Neural crest cell (in vitro differentiated cells): Measurements from ENCODE around the gene NR1H2. TPM values are rescaled to one million over a fixed set of nuclear protein-coding genes. Genes with fewer than 3 reads are reported as not detected.

ENCODE experiments used
- DNase-seq: peaks from one replicate; pipeline ENCODE4 v3.0.0; 2021; ENCODE audit warnings: low read depth, mixed read lengths, low spot score
- H3K27ac Mint-ChIP-seq: one replicate; pipeline ENCODE4 v1.8.0; 2021; ENCODE audit warnings: mild to moderate bottlenecking, mixed read lengths; ENCODE audit not compliant: unreplicated experiment
- H3K27me3 Mint-ChIP-seq: 2 replicates; pipeline ENCODE4 v1.8.0; 2021; ENCODE audit warnings: low read depth, mild to moderate bottlenecking, mixed read lengths
- H3K36me3 Mint-ChIP-seq: 2 replicates; pipeline ENCODE4 v1.8.0; 2021; ENCODE audit warnings: low read depth, mild to moderate bottlenecking, mixed read lengths
- H3K4me1 Mint-ChIP-seq: 2 replicates; pipeline ENCODE4 v1.8.0; 2021; ENCODE audit warnings: mixed read lengths
- H3K4me3 Mint-ChIP-seq: one replicate; pipeline ENCODE4 v1.8.0; 2021; ENCODE audit warnings: mild to moderate bottlenecking, mixed read lengths
- H3K9me3 Mint-ChIP-seq: 2 replicates; pipeline ENCODE4 v1.8.0; 2021; ENCODE audit warnings: mixed read lengths
- CTCF ChIP-seq: fragments of 200-600 bp; sonication (generic); conservative IDR thresholded peaks from 2 replicates; pipeline ENCODE4 v1.5.0; 2021; ENCODE audit warnings: antibody characterized with exemption, mild to moderate bottlenecking
- total RNA-seq: library from RNA; stranded (reverse); gene quantifications from 2 replicates; pipeline ENCODE4 v1.2.1, GENCODE V29; 2021

Gene NR1H2
- total RNA-seq, 1 donor from 2014 or later: 22.8 TPM

DNA sequence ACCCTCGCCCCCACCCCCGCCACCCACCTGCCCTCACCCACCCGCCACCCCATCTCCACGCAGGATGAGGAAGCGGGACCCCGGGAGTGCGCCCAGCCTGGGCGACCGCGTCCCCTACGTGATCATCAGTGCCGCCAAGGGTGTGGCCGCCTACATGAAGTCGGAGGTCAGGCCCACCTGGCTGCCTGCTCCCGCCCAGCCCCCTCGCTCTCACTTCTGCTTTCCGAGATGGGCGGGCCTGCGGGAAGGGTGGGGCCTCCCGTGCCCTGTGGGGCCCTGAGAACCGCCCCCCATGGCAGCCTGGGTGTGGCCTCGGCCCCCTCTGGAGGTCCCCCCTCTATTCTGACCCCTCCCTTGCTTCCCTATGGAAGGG lies 39.4 kb downstream of the NR1H2 start:
- Mint-ChIP-seq H3K4me3 (no peak overlapping the region), H3K27ac (no peak overlapping the region), H3K27me3 (peaks cover 25% of the 10 kb centered on the region), H3K36me3 (peaks cover 3% of the 10 kb centered on the region), H3K4me1 (peaks cover 16% of the 10 kb centered on the region), H3K9me3 (no peaks in the 10 kb centered on the region)
- TF ChIP-seq CTCF: no peak
- no peak for DNase-seq

DNA sequence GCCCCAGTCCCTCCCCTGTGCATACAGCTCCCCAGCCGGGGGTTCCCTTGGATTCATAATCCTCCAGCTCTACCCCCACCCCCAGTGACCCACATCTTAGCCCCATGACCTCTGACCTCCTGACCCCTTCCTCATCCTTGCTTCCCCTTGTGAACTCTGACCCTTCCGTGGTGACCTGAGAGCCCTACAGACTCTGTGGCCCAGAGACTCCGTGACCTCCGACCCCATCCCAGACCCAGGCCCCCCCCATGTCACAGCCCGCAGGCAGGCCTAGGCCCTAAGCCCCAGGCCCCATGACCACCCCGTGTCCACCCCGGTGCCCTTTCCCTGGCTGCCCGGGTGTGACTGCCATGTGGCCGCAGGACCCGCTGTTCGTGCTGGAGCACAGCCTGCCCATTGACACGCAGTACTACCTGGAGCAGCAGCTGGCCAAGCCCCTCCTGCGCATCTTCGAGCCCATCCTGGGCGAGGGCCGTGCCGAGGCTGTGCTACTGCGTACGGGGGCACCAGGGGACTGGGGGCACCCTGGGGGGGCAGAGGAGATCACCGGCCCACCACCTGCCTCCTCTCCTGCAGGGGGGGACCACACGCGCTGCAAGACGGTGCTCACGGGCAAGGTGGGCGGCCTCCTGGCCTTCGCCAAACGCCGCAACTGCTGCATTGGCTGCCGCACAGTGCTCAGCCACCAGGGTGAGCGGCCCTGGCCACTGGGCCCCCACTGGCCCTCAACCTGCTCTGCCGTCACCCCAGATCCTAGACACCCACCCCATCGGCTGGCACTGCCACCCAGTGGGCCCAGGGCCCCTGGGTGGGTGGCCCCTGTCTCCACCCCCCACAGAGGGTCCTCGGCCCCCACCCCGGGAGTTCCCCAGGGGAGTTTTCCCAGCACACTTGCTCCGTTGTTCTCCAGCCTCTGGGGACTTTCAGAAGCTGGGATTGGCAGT lies 40.0 kb downstream of the NR1H2 start:
- TF ChIP-seq CTCF: no peak
- Mint-ChIP-seq H3K36me3 (peaks cover 3% of the 10 kb centered on the region), H3K4me1 (peaks cover 16% of the 10 kb centered on the region), H3K27ac (no peak overlapping the region), H3K27me3 (peaks cover 30% of the 10 kb centered on the region), H3K4me3 (no peak overlapping the region), H3K9me3 (no peaks in the 10 kb centered on the region)
- no peak for DNase-seq

DNA sequence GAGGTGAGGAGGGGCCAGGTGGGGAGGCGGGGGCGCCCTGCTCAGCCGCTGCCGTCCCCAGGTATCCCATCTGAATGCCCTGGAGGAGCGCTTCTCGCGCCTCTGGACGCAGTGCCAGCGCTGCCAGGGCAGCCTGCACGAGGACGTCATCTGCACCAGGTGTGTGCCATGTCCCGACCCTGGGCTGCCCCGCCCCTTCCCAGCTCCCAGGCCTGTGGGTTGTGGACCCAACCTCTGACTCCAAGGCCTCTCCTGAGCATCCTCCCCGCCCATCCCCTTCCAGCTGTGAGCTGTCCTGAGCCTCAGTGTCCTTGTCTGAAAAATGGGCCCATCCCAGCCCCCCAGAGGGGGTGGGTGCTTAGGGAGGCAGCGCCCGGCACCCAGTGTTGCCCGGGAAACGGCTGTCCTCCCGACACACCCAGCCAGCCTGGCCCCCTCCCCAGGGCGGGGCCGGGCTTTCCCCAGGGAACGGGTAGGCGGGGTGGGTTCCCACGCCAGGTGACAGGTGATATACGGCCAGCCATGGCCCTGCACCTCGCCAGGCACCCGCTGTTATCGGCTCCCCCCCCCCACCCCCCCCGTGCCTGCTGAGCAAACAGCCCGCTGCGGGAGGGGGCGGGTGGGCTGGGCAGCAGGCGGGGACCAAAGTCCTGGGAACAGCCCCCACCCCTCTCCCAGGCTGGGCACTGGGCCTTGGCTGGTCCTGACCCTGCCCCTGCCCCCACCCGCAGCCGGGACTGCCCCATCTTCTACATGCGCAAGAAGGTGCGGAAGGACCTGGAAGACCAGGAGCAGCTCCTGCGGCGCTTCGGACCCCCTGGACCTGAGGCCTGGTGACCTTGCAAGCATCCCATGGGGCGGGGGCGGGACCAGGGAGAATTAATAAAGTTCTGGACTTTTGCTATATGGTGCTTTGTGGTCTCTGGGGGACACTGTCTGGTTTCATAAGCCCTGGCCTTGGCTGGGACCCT lies 41.1 kb downstream of the NR1H2 start:
- peaks cover 34% of the 10 kb centered on the region for H3K27me3 Mint-ChIP-seq
- peaks cover 3% of the 10 kb centered on the region for H3K36me3 Mint-ChIP-seq
- H3K4me3 Mint-ChIP-seq: no peak overlapping the region
- TF ChIP-seq CTCF: no peak
- no peak for DNase-seq
- H3K27ac Mint-ChIP-seq: no peak overlapping the region
- no peaks in the 10 kb centered on the region for H3K9me3 Mint-ChIP-seq
- peaks cover 20% of the 10 kb centered on the region for H3K4me1 Mint-ChIP-seq

GRCh38 chr19:50418176-50419021 lies 42.1 kb downstream of the NR1H2 start, which contains the start of gene SPIB:
Gene SPIB, plus strand, starts transcription at chr19:50418938. Its CDS starts 25 bp downstream, at chr19:50418963.
- Mint-ChIP-seq H3K4me1 (peaks cover 20% of the 10 kb centered on the region), H3K27ac (no peak within 1 kb of the TSS), H3K4me3 (peak within 1 kb of the TSS; percentile 32), H3K27me3 (peaks cover 34% of the 10 kb centered on the region), H3K36me3 (no peaks in the 10 kb centered on the region), H3K9me3 (no peaks in the 10 kb centered on the region)
- TF ChIP-seq CTCF: no peak
- no peak for DNase-seq
